Kidney epithelial cell (primary cell): ENCODE measurements around the gene CHD5. TPM values are rescaled to one million over a fixed set of nuclear protein-coding genes. Genes with fewer than 3 reads are reported as not detected.

Source experiments
- DNase-seq: peaks from one replicate; pipeline ENCODE4 v3.0.0-alpha.2; 2010; ENCODE audit warnings: low read depth
- H3K27me3 ChIP-seq: 2 replicates; pipeline ENCODE4 v1.6.0; 2011; ENCODE audit warnings: low read length; ENCODE audit not compliant: control insufficient read depth, insufficient read depth
- H3K36me3 ChIP-seq: 2 replicates; pipeline ENCODE4 v1.5.1; 2011; ENCODE audit warnings: low read length; ENCODE audit not compliant: control insufficient read depth, insufficient read depth
- H3K4me3 ChIP-seq: 2 replicates; pipeline ENCODE4 v1.5.1; 2011; ENCODE audit warnings: low read depth, mild to moderate bottlenecking, control low read depth, low read length
- CTCF ChIP-seq: IDR thresholded peaks from 2 replicates; pipeline ENCODE4 v1.5.1; 2011; ENCODE audit warnings: mild to moderate bottlenecking, moderate library complexity, low read length, control low read depth, inconsistent platforms; ENCODE audit not compliant: insufficient read depth, poor library complexity, severe bottlenecking
- total RNA-seq: library from RNA; depleted of rRNA; stranded (reverse); fragments of >200 nt; gene quantifications from 2 replicates; pipeline ENCODE4 v1.2.3, GENCODE V29; 2015

The CHD5 gene
- under 0.01 and 0.08 TPM in 2 replicates for total RNA-seq

GRCh38 chr1:6180268-6180706, at the start of gene CHD5:
TSS of gene CHD5 (minus strand) at chr1:6180321. CDS start at chr1:6180023, 298 bp downstream.
- peak within 1 kb of the TSS; percentile 8 for H3K4me3 ChIP-seq
- H3K27me3 ChIP-seq: peaks cover 51% of the 10 kb centered on the region
- no peak for DNase-seq
- no peak for TF ChIP-seq CTCF
- no peaks in the 10 kb centered on the region for H3K36me3 ChIP-seq

DNA sequence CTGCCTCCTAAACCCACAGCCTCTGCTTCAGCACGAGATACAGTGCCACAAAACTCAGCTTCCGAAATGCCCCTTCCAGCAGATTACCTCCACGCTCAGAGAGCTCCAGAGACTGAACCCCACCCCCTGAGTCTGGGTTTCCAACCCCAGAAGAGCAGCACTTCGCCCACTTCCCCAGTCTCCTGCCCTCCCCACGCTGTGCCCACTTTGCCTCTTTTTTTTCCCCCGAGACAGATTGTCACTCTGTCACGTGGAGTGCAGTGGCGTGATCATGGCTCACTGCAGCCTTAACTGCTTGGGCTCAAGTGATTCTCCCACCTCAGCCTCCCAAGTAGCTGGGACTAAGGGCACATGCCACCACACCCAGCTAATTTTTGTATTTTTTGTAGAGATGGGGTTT, 45.5 kb upstream of the CHD5 start:
- DNase-seq: no peak
- Histone ChIP-seq H3K36me3 (peaks cover 1% of the 10 kb centered on the region), H3K27me3 (no peaks in the 10 kb centered on the region), H3K4me3 (no peak overlapping the region)
- no peak for TF ChIP-seq CTCF

- peaks cover 1% of the 10 kb centered on the region for H3K36me3 ChIP-seq
- TF ChIP-seq CTCF: no peak
- no peaks in the 10 kb centered on the region for H3K27me3 ChIP-seq
- no peak overlapping the region for H3K4me3 ChIP-seq
- no peak for DNase-seq
Observed at GRCh38 chr1:6224718-6225117, 44.6 kb upstream of the CHD5 start.

DNA sequence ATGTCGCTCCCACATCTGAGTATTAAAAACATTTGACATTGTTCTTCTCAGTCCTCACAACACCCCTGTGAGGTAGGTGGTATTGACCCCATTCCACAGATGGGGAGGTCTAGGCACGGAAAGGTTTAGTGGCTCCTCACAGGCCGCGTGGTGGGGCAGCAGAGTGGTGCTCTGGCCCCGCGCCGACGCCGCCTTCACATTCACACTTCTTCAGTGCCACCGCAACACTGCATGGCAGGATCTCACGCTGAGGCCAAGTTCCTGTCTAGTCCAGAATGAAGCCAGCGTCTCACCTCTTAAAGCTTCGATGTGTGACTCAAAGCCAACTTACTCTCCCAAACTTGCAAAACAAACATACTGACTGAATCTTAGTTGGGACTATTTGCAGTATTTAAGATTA, 43.5 kb upstream of the CHD5 start:
- no peak for TF ChIP-seq CTCF
- DNase-seq: no peak
- Histone ChIP-seq H3K36me3 (peaks cover 1% of the 10 kb centered on the region), H3K4me3 (no peak overlapping the region), H3K27me3 (no peaks in the 10 kb centered on the region)

DNA sequence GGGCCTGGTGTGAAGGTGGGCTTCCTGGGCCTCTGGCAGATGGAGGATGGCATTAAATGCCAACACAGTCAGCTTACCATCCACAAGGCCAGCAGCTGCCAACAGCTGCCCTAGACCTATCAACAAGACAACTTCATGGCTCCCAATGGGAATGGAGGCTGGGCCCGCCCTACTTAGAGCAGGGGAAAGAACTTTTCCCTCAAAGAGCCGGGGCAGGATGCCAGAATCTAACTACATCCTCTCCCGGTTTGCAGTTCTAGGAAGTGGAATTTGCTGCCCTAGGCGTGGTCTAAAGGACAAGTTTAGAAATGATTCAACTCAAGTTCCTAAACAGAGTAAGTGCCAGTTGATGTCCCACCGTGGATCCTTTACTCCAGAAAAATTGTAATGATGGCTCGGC, 42.5 kb upstream of the CHD5 start:
- no peaks in the 10 kb centered on the region for H3K36me3 ChIP-seq
- DNase-seq: no peak
- H3K27me3 ChIP-seq: no peaks in the 10 kb centered on the region

More for the DNA sequence above, 42.5 kb upstream of the CHD5 start:
- no peak for TF ChIP-seq CTCF
- H3K4me3 ChIP-seq: no peak overlapping the region
